ENCODE data around the gene VPS13C. TPM values are rescaled to one million over a fixed set of nuclear protein-coding genes. Genes with fewer than 3 reads are reported as not detected.

VPS13C gene
- total RNA-seq, 1 experiment from 2014 or later = 7.2 TPM

GRCh38 chr15:62083194-62084154 is 23.2 kb upstream of the VPS13C start:
- DNase-seq (ENCODE audit: low read depth) = no peak
- in situ Hi-C loops (cut with HindIII; ENCODE audit: low pct_unique_long_range_greater_than_20kb, low sequenced_read_pairs) = no loop called here

DNA sequence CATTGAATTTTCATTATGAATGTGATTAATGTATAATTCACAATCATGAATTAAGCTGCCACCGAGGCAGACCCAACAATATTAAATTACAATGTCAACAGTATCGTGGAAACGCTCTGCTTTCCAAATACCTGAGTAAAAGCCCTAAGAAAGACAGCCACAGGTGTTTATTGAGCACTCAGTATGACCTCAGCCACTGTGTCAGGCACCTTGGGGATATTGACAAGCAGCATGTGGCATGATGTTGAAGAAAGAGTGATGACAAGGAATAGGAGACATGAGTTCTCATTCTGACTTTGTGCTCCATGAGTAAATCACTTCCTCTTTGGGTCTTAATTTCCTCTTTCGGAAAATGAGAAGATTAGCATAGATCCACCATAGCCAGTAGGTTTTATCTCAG is 19.3 kb upstream of the VPS13C start:
- no peak for DNase-seq (ENCODE audit: low read depth)
- in situ Hi-C loops (cut with HindIII; ENCODE audit: low pct_unique_long_range_greater_than_20kb, low sequenced_read_pairs) = no loop called here

GRCh38 chr15:62075595-62076277 is 15.5 kb upstream of the VPS13C start:
- in situ Hi-C loops (cut with HindIII; ENCODE audit: low pct_unique_long_range_greater_than_20kb, low sequenced_read_pairs) = no loop called here
- DNase-seq (ENCODE audit: low read depth) = no peak

GRCh38 chr15:62071711-62072308 is 11.6 kb upstream of the VPS13C start:
- no peak for DNase-seq (ENCODE audit: low read depth)
- in situ Hi-C loops (cut with HindIII; ENCODE audit: low pct_unique_long_range_greater_than_20kb, low sequenced_read_pairs) = no loop called here

GRCh38 chr15:62069551-62069950 is 9.3 kb upstream of the VPS13C start:
- in situ Hi-C loops (cut with HindIII; ENCODE audit: low pct_unique_long_range_greater_than_20kb, low sequenced_read_pairs) = no loop called here
- DNase-seq (ENCODE audit: low read depth) = no peak

- no peak for DNase-seq (ENCODE audit: low read depth)
- in situ Hi-C loops (cut with HindIII; ENCODE audit: low pct_unique_long_range_greater_than_20kb, low sequenced_read_pairs) = no loop called here
Observed at GRCh38 chr15:62068810-62069167, 8.5 kb upstream of the VPS13C start.

DNA sequence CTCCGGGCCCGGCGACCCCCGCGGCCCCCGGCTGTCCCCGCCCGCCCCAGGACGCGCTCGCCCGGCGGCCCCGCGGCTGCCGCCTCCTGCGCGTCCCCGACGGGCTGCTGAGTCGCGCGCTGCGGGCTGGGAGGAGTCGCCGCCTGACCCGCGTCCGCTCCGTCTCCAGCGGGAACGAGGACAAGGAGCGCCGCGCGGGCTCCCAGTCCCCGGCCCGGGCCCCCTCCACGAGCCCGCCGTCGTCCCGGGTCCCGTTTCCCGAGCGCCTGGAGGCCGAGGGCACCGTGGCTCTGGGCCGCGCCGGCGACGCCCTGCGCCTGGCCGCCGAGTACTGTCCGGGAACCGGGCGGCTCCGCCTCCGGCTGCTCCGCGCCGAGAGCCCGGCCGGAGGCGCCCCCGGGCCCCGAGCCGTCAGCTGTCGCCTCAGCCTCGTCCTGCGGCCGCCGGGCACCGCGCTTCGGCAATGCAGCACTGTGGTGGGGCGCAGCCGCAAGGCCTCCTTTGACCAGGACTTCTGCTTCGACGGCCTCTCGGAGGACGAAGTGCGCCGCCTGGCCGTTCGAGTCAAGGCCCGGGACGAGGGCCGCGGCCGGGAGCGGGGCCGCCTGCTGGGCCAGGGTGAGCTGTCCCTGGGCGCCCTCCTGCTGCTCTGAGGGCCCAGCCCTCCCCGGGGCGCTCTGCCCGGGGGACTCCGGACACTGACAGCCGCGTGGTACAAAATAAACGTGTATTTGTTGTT is 8.0 kb upstream of the VPS13C start:
- in situ Hi-C loops (cut with HindIII; ENCODE audit: low pct_unique_long_range_greater_than_20kb, low sequenced_read_pairs) = no loop called here
- peak; percentile 65 for DNase-seq (ENCODE audit: low read depth)

DNA sequence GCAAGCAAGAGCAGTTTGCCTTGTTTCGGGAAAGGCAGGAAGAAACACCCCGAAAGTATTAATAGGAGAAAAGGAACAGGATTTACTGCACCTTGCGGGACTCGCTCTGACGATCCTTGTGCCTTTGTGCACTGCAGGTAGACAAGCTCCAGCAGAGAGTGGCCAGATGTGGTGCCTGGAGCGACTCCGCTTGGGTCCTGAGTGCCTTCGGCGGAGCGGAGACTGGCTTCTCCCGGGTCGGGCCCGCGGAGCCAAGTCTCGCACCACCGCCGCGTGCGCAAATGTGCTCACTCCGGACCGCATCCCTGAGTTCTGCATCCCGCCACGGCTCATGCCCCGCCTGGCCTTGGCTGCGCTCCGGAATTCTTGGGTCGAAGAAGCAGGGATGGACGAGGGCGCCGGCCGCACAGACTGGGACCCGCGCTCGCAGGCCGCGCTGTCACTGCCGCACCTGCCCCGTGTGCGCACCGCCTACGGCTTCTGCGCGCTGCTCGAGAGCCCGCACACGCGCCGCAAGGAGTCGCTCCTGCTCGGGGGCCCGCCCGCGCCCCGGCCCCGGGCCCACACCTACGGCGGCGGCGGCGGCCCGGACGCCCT is 7.3 kb upstream of the VPS13C start:
- in situ Hi-C loops (cut with HindIII; ENCODE audit: low pct_unique_long_range_greater_than_20kb, low sequenced_read_pairs) = no loop called here
- peak; percentile 45 for DNase-seq (ENCODE audit: low read depth)

GRCh38 chr15:62066663-62067447 is 6.6 kb upstream of the VPS13C start, which contains the start of gene C2CD4A:
Gene C2CD4A, plus strand, starts transcription at chr15:62066977. Its CDS starts 637 bp downstream, at chr15:62067614.
- in situ Hi-C loops (cut with HindIII; ENCODE audit: low pct_unique_long_range_greater_than_20kb, low sequenced_read_pairs) = no loop called here
- peak; percentile 76 for DNase-seq (ENCODE audit: low read depth)

- in situ Hi-C loops (cut with HindIII; ENCODE audit: low pct_unique_long_range_greater_than_20kb, low sequenced_read_pairs) = no loop called here
- DNase-seq (ENCODE audit: low read depth) = peak; percentile 62
Observed at GRCh38 chr15:62063825-62064635, 3.8 kb upstream of the VPS13C start.

DNA sequence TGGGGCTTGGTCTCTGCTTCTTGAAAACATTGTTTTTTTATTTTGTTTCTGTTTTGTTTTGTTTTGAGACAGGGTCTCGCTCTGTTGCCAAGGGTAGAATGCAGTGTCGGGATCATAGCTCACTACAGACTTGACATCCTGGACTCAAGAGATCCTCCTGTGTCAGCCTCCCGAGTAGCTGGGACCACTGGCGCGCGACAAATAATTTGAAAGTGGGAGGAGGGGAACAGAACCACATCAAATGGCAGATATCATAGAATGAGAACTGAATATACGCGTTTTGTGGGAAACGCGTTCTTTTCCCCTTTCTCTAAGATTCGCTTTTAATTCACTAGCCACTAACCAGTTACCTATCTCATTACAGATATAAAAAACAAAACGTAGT is 641 bp upstream of the VPS13C start:
- no peak for DNase-seq (ENCODE audit: low read depth)
- in situ Hi-C loops (cut with HindIII; ENCODE audit: low pct_unique_long_range_greater_than_20kb, low sequenced_read_pairs) = no loop called here

DNA sequence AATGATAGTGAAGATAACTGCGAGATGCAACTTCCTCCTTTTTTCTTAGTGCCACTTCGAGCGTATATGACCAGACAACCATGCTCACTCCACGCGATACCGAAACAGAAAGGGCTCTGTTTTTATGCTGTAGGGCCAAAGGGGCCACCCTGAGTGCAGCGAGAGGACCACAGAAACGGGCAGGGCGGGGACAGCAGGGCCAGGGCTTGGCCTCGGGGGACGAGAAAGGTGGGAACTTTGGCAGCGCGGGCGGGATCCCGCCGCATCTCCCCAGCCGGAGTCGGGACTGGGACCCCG is 483 bp downstream of the VPS13C start:
- DNase-seq (ENCODE audit: low read depth) = peak; percentile 51
- in situ Hi-C loops (cut with HindIII; ENCODE audit: low pct_unique_long_range_greater_than_20kb, low sequenced_read_pairs) = no loop called here

DNA sequence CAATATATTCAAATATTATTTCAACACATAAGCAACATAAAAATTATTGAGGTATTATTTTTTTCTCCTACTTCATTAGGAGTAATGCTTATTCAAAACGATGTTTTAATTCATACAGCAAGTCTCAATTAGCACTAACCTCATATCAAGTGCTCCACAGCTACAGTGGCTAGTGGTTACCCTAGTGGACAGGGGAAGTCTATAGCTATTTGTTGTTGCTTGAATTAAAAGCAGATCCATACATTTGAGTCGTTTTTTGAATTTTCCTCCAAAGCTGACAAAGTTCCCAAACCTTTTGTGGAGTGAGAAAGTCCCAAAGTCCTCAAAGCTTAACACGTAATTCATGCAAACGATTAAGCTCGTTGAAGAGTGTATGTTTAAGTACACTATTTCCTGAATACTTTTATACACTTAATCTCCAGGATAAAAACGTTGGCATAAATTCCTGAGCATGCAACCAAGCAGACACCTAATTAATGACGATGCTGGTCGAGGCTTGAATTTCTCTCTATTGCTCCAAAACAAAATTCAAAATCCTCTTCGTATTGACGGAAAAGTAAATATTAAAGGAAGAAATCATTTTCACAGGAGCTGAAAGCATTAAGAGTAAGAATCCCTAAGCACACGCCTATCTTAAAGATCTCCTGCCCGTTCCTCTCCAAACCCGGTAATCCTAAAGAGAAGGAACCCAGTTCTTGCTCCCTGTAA is 985 bp downstream of the VPS13C start:
- DNase-seq (ENCODE audit: low read depth) = no peak
- in situ Hi-C loops (cut with HindIII; ENCODE audit: low pct_unique_long_range_greater_than_20kb, low sequenced_read_pairs) = no loop called here

DNA sequence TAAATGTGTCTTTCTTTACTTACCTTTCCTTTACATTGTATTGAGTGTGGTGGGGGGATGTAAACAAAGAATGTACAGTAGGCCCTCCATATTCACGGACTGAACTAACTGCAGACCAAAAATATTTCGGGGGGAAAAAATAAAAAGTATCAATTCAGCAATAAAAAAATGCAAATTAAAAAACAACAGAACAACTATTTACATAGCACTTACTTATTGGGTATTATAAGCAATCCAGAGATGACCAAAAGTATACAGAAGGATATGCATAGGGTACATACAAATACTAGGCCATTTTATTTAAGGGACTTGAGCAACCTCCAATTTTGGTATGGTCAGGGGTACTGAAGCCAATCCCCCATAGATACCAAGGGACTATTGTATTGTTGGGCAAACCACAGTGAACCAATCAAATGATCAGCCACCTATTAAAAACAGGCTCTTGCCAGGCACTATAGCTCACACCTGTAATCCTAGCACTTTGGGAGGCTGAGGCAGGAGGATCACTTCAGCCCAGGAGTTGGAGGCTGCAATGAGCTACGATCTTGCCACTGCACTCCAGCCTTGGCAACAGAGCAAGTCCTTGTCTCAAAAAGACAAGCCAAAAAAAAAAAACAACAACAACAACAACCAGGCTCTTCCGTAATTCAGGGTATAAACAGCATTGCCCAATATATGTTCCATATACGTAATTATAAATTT is 1.8 kb downstream of the VPS13C start:
- no peak for DNase-seq (ENCODE audit: low read depth)
- in situ Hi-C loops (cut with HindIII; ENCODE audit: low pct_unique_long_range_greater_than_20kb, low sequenced_read_pairs) = no loop called here

- DNase-seq (ENCODE audit: low read depth) = no peak
- in situ Hi-C loops (cut with HindIII; ENCODE audit: low pct_unique_long_range_greater_than_20kb, low sequenced_read_pairs) = no loop called here
Observed at GRCh38 chr15:62057341-62057980, 2.8 kb downstream of the VPS13C start.
